Subcutaneous adipose tissue (tissue), 4 donors: ENCODE data around the gene ZHX3. TPM values are rescaled to one million over a fixed set of nuclear protein-coding genes. Genes with fewer than 3 reads are reported as not detected.

Source experiments
- CTCF ChIP-seq: fragments of 450-650 bp; IDR thresholded peaks from one replicate; pipeline ENCODE4 v1.5.1; 2016; ENCODE audit warnings: low read depth, mild to moderate bottlenecking, control low read depth, antibody characterized with exemption, moderate library complexity
- total RNA-seq, 4 donors: library from RNA; depleted of rRNA; stranded (reverse); fragments of >200 nt; gene quantifications; one replicate each; pipeline ENCODE4 v1.1.0, GENCODE V29; 2016

Gene ZHX3
- total RNA-seq, 4 donors from 2014 or later: 31.0 to 50.9 (median 37.9) TPM

GRCh38 chr20:41336711-41337492 is 19.4 kb upstream of the ZHX3 start:
- TF ChIP-seq CTCF: no peak

GRCh38 chr20:41335591-41335990 is 18.1 kb upstream of the ZHX3 start:
- no peak for TF ChIP-seq CTCF

GRCh38 chr20:41334443-41335421 is 17.2 kb upstream of the ZHX3 start:
- TF ChIP-seq CTCF: no peak

GRCh38 chr20:41334036-41334435 is 16.5 kb upstream of the ZHX3 start:
- no peak for TF ChIP-seq CTCF

- no peak for TF ChIP-seq CTCF
Observed at GRCh38 chr20:41331731-41332130, 14.2 kb upstream of the ZHX3 start.

- no peak for TF ChIP-seq CTCF
Observed at GRCh38 chr20:41330941-41331340, 13.4 kb upstream of the ZHX3 start.

GRCh38 chr20:41330343-41330720 is 12.8 kb upstream of the ZHX3 start:
- TF ChIP-seq CTCF: no peak
